Effector memory CD8-positive, alpha-beta T cell (primary cell): Measurements from ENCODE around the gene LRCH1.
A peak's percentile ranks its signal among the peaks of the same experiment; 100 is the strongest.

Source experiments
- ATAC-seq: fragments of 150-1000 bp; cut with Tn5 transposase; replicated peaks from 2 replicates; pipeline ENCODE4 v1.10.0; 2021; ENCODE audit warnings: mild to moderate bottlenecking, moderate library complexity
- DNase-seq, 3 experiments: peaks; one replicate each; pipeline ENCODE4 v3.0.0; 2021
- H3K27ac Mint-ChIP-seq, 2 donors: one replicate each; pipeline ENCODE4 v1.8.0; 2022; ENCODE audit warnings: mild to moderate bottlenecking in 2 of 2, mixed read lengths in 2 of 2, moderate library complexity in 2 of 2
- H3K27me3 Mint-ChIP-seq, 2 donors: one replicate each; pipeline ENCODE4 v1.8.0; 2022; ENCODE audit warnings: mixed read lengths in 2 of 2
- H3K36me3 Mint-ChIP-seq: one replicate; pipeline ENCODE4 v1.8.0; 2022; ENCODE audit warnings: mild to moderate bottlenecking, moderate library complexity, mixed read lengths; ENCODE audit not compliant: insufficient read depth
- H3K4me1 Mint-ChIP-seq, 2 donors: one replicate each; pipeline ENCODE4 v1.8.0; 2022; ENCODE audit warnings: low read depth in 2 of 2, mixed read lengths in 2 of 2
- H3K4me3 Mint-ChIP-seq, 2 donors: one replicate each; pipeline ENCODE4 v1.8.0; 2022; ENCODE audit warnings: mild to moderate bottlenecking in 2 of 2, mixed read lengths in 2 of 2, moderate library complexity in 2 of 2
- H3K9me3 Mint-ChIP-seq, 2 donors: one replicate each; pipeline ENCODE4 v1.8.0; 2022; ENCODE audit warnings: mixed read lengths in 2 of 2

Gene LRCH1

GRCh38 chr13:46736541-46737310 is 183.8 kb downstream of the LRCH1 start:
- no peak overlapping the region for H3K27ac Mint-ChIP-seq
- H3K4me3 Mint-ChIP-seq: no peak overlapping the region
- no peaks in the 10 kb centered on the region for H3K27me3 Mint-ChIP-seq
- H3K4me1 Mint-ChIP-seq: no peaks in the 10 kb centered on the region
- peaks cover 17% of the 10 kb centered on the region for H3K36me3 Mint-ChIP-seq
- no peak for DNase-seq
- ATAC-seq: no peak
- H3K9me3 Mint-ChIP-seq: no peaks in the 10 kb centered on the region

GRCh38 chr13:46738055-46738454 is 185.1 kb downstream of the LRCH1 start:
- no peak for ATAC-seq
- no peaks in the 10 kb centered on the region for H3K4me1 Mint-ChIP-seq

GRCh38 chr13:46738766-46739165 is 185.8 kb downstream of the LRCH1 start:
- DNase-seq: no peak
- ATAC-seq: no peak
- no peaks in the 10 kb centered on the region for H3K4me1 Mint-ChIP-seq
- peaks cover 18% of the 10 kb centered on the region for H3K36me3 Mint-ChIP-seq
- no peak overlapping the region for H3K4me3 Mint-ChIP-seq
- no peak overlapping the region for H3K27ac Mint-ChIP-seq
- H3K9me3 Mint-ChIP-seq: no peaks in the 10 kb centered on the region
- no peaks in the 10 kb centered on the region for H3K27me3 Mint-ChIP-seq

More at GRCh38 chr13:46738055-46738454, 185.1 kb downstream of the LRCH1 start:
- no peak overlapping the region for H3K27ac Mint-ChIP-seq
- H3K36me3 Mint-ChIP-seq: peaks cover 18% of the 10 kb centered on the region
- no peaks in the 10 kb centered on the region for H3K9me3 Mint-ChIP-seq
- H3K4me3 Mint-ChIP-seq: no peak overlapping the region
- H3K27me3 Mint-ChIP-seq: no peaks in the 10 kb centered on the region
- no peak for DNase-seq

- H3K4me1 Mint-ChIP-seq: no peaks in the 10 kb centered on the region
- DNase-seq (no peak), ATAC-seq (no peak)
- H3K4me3 Mint-ChIP-seq: no peak overlapping the region
- H3K36me3 Mint-ChIP-seq: peaks cover 13% of the 10 kb centered on the region
- H3K27ac Mint-ChIP-seq: no peak overlapping the region
- no peaks in the 10 kb centered on the region for H3K27me3 Mint-ChIP-seq
- H3K9me3 Mint-ChIP-seq: no peaks in the 10 kb centered on the region
These were observed 186.6 kb downstream of the LRCH1 start for GRCh38 chr13:46739447-46740098.

DNA sequence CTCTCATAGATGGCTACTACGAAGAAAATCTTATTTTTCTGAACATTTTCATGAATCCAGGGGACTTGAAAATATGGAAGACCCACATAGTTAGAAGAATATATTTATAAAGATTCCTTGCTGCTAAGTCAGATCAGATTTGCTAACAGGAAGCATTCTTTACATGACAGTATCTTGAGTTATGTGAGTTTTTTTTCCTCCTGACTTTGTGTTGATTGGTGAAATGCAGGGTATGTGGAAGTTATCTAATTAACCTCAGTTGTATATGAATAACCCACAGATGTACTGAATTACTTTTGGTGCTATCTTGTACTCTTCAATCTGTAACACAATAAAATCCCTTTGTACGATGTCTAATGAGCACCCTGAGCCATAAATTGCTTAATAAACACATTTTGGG is 190.2 kb downstream of the LRCH1 start:
- Mint-ChIP-seq H3K9me3 (no peaks in the 10 kb centered on the region), H3K36me3 (peaks cover 9% of the 10 kb centered on the region), H3K27ac (no peak overlapping the region), H3K27me3 (no peaks in the 10 kb centered on the region), H3K4me3 (no peak overlapping the region), H3K4me1 (no peaks in the 10 kb centered on the region)
- ATAC-seq (no peak), DNase-seq (no peak)

DNA sequence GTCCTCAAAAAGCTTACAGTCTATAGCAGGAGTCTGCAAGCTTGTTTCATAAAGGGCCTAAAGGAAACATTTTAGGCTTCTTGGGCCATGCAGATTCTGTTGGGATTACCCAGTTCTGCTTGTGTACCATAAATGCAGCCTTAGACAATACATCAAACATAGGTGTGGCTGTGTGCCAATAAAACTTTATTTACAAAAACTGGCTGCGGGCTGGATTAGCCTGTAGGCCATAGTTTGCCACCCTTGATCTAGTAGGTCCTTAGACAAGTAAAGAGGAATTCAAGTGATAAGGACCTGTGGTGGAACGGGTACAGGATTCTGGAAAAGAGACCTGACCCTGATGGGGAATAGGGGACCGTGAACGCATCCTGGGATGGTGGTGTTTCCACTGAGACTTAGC is 192.1 kb downstream of the LRCH1 start:
- peaks cover 0 to 3% of the 10 kb centered on the region in 2 donors for H3K4me1 Mint-ChIP-seq
- DNase-seq: no peak
- H3K27me3 Mint-ChIP-seq: no peaks in the 10 kb centered on the region
- H3K9me3 Mint-ChIP-seq: no peaks in the 10 kb centered on the region
- no peak overlapping the region for H3K4me3 Mint-ChIP-seq
- H3K27ac Mint-ChIP-seq: no peak overlapping the region
- no peak for ATAC-seq
- H3K36me3 Mint-ChIP-seq: peaks cover 9% of the 10 kb centered on the region

DNA sequence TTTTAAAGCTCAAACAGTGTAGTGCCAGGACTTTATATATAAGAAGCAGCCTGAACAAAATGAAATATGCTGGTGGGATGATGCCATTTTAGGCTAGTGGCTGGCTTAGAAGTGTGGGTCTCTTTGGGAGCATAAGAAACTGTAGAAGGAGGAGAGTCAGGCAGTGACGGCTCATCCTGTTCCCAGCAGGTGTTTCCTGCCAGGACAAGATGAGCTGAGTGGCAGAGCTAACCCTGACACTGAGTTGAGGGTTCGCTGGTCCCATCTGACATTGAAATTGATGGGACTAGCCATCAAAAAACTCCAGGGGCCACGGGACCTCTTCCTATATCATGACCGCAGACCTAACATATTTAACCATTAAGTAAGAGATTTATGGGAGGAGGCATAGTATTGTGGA is 192.7 kb downstream of the LRCH1 start:
- no peaks in the 10 kb centered on the region for H3K27me3 Mint-ChIP-seq
- no peak overlapping the region for H3K4me3 Mint-ChIP-seq
- H3K36me3 Mint-ChIP-seq: peaks cover 13% of the 10 kb centered on the region
- DNase-seq: no peak
- ATAC-seq: no peak
- no peak overlapping the region for H3K27ac Mint-ChIP-seq
- H3K9me3 Mint-ChIP-seq: no peaks in the 10 kb centered on the region
- H3K4me1 Mint-ChIP-seq: peaks cover 1 to 3% of the 10 kb centered on the region in 2 donors

DNA sequence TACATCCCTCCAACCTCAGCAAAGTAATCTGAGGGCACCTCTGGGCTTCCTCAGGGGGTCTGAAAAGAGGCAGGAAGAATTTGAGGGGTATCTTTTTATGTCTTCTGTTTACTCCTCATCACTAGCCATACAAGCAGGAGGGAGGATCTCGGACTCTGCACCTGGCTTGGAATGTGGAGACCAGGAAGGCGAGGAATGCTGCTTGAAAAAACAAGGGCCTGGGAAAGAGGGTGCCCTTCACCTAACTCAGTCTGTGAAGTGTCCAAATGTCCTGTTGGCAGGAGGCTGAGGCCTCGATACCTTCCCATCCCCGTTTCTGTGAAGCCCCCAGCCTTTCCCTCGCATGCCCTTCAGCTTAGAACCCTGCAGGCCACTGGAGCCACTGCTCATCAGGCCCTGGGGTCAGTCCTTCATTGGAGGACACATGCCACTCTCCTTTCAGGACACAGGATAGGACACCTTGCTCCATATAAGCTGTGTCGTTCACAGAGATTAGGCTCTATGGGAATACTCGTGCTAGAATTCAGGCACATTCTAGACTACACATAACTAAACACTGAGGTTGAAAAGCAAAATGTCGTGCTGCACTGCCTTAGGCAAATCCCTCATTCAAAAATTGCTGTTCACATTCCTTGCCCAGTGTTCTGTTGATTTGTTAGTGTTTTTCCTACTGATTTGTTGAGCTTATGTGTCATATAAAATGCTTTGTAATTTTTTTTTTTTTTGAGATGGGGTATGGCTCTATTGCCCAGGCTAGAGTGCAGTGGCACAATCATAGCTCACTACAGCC is 194.3 kb downstream of the LRCH1 start:
- DNase-seq (no peak), ATAC-seq (no peak)
- Mint-ChIP-seq H3K4me1 (peaks cover 13% of the 10 kb centered on the region in 2 donors), H3K27ac (no peak overlapping the region), H3K4me3 (no peak overlapping the region), H3K9me3 (no peaks in the 10 kb centered on the region), H3K27me3 (no peaks in the 10 kb centered on the region), H3K36me3 (peaks cover 12% of the 10 kb centered on the region)

DNA sequence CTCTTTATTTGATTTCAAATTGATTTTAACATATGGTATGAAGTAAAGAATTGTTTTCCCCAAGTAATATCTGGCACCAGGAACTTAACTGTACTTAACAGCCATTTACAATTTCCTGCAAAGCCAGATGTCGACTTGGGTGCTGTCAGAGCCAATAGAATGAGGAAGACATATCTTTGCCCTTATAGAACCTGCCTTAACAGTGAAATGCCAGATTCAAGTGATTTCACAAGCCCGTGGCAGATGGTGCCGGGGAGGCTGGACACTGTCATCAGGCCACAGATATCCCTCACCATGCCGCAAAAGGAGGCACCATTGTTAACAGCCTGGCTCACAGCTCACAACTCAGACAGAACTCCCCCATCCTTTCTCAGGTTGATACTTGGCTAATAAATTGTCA is 195.3 kb downstream of the LRCH1 start:
- peaks cover 13 to 18% of the 10 kb centered on the region in 2 donors for H3K4me1 Mint-ChIP-seq

DNA sequence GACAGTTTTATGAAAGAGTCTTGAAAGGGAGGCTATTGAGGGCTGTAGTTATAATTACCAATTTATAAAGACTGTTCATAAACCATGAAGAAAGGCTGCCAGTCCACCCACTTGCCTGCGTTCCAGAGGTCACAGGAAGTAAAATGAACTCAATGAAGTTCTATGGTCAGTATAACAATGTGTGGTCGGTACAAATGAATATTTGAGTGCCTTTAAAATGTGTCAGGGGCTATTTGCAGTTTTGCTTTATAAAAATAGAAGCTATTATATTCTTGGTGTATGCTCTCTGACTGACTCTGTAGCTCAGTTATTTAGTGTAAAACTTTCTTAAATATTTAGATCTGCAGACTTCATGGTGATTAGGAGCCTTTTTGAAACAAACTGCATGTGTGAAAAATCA is 197.0 kb downstream of the LRCH1 start:
- ATAC-seq: no peak
- H3K4me1 Mint-ChIP-seq: peaks cover 24 to 31% of the 10 kb centered on the region in 2 donors

More for the DNA sequence above, 195.3 kb downstream of the LRCH1 start:
- H3K27ac Mint-ChIP-seq: no peak overlapping the region
- no peak for ATAC-seq
- no peaks in the 10 kb centered on the region for H3K27me3 Mint-ChIP-seq
- no peaks in the 10 kb centered on the region for H3K9me3 Mint-ChIP-seq
- no peak overlapping the region for H3K4me3 Mint-ChIP-seq
- no peak for DNase-seq
- H3K36me3 Mint-ChIP-seq: peaks cover 12% of the 10 kb centered on the region

GRCh38 chr13:46751811-46752635 is 199.1 kb downstream of the LRCH1 start:
- H3K27ac Mint-ChIP-seq: peak overlapping the region; percentile 1 to 59
- ATAC-seq (peak; percentile 97), DNase-seq (peak; percentile 65 to 66 (median 66))
- H3K36me3 Mint-ChIP-seq: peaks cover 9% of the 10 kb centered on the region
- H3K27me3 Mint-ChIP-seq: no peaks in the 10 kb centered on the region
- no peaks in the 10 kb centered on the region for H3K9me3 Mint-ChIP-seq
- peaks cover 24 to 31% of the 10 kb centered on the region in 2 donors for H3K4me1 Mint-ChIP-seq
- H3K4me3 Mint-ChIP-seq: peak overlapping the region; percentile 39 to 47

More for the DNA sequence above, 197.0 kb downstream of the LRCH1 start:
- no peak overlapping the region for H3K27ac Mint-ChIP-seq
- H3K36me3 Mint-ChIP-seq: peaks cover 12% of the 10 kb centered on the region
- no peak overlapping the region for H3K4me3 Mint-ChIP-seq
- H3K27me3 Mint-ChIP-seq: no peaks in the 10 kb centered on the region
- no peak for DNase-seq
- H3K9me3 Mint-ChIP-seq: no peaks in the 10 kb centered on the region

DNA sequence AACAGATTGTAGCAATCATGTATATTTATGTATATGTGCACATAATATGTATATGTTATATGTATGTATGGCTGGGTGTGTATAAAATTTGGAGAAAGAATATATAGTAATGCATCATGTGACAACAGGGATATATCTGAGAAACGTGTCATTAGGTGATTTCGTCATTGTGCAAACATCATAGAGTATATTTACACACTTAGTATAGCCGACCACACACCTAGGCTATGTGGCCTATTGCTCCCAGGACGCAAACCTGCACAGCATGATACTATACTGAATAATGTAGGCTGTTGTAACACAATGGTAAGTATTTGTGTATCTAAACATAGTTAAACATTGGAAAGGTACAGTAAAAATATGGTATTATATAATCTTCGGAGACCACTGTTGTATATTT is 200.2 kb downstream of the LRCH1 start:
- DNase-seq: no peak
- H3K36me3 Mint-ChIP-seq: peaks cover 9% of the 10 kb centered on the region
- ATAC-seq: no peak
- H3K27ac Mint-ChIP-seq: peak overlapping the region in 1 of 2 donors; percentile 53
- no peak overlapping the region for H3K4me3 Mint-ChIP-seq
- H3K4me1 Mint-ChIP-seq: peaks cover 24 to 31% of the 10 kb centered on the region in 2 donors
- H3K27me3 Mint-ChIP-seq: peaks cover 0 to 5% of the 10 kb centered on the region in 2 donors
- no peaks in the 10 kb centered on the region for H3K9me3 Mint-ChIP-seq

GRCh38 chr13:46753917-46754316 is 200.9 kb downstream of the LRCH1 start:
- Mint-ChIP-seq H3K9me3 (no peaks in the 10 kb centered on the region), H3K27ac (peak overlapping the region in 1 of 2 donors; percentile 53), H3K4me1 (peaks cover 24 to 31% of the 10 kb centered on the region in 2 donors), H3K36me3 (peaks cover 9% of the 10 kb centered on the region), H3K4me3 (no peak overlapping the region), H3K27me3 (peaks cover 0 to 8% of the 10 kb centered on the region in 2 donors)
- ATAC-seq (no peak), DNase-seq (no peak)
